ENCODE data around the gene EXT2. TPM values are rescaled to one million over a fixed set of nuclear protein-coding genes. Genes with fewer than 3 reads are reported as not detected.

The EXT2 gene
- total and polyA plus RNA-seq, 10 of the 15 experiments (the other 5 are each of a cell fraction or from before 2014, with no cell fraction given): 3.8 to 31.4 (median 17.9) TPM

GRCh38 chr11:44139565-44140330, 44.3 kb downstream of the EXT2 start:
- Histone ChIP-seq H4K20me1 (ENCODE audit: control insufficient read depth, insufficient read depth) (no peaks in the 10 kb centered on the region), H3K9me3 (replicated peaks; ENCODE audit: control insufficient read depth, insufficient read depth, low read length) (no peaks in the 10 kb centered on the region), H3K27me3 (replicated peaks in 1 of 2; ENCODE audit: control insufficient read depth in 2 of 2, insufficient read depth in 2 of 2, low read length in 1 of 2) (no peaks in the 10 kb centered on the region), H3K4me1 (ENCODE audit: control insufficient read depth, insufficient read depth, low read length) (no peaks in the 10 kb centered on the region), H3K79me2 (ENCODE audit: control insufficient read depth, insufficient read depth, low read length) (no peaks in the 10 kb centered on the region), H3K36me3 (ENCODE audit: control insufficient read depth in 2 of 2, insufficient read depth in 2 of 2, low read length in 1 of 2) (peaks cover 0 to 2% of the 10 kb centered on the region in 2 experiments; a peak in 2 of 4 replicates), H3K27ac (ENCODE audit: control insufficient read depth, insufficient read depth) (no peak overlapping the region), H3K4me3 (no peak overlapping the region), H2AFZ (ENCODE audit: control insufficient read depth, low read depth, low read length) (no peak overlapping the region), H3K9ac (ENCODE audit: control insufficient read depth, insufficient read depth, low read length) (no peak overlapping the region), H3K4me2 (ENCODE audit: control insufficient read depth, insufficient read depth) (no peak overlapping the region)
- 86% methylated on average over 13 of the region's 13 CpGs for WGBS (ENCODE audit: insufficient coverage, insufficient replicate concordance, low lambda C conversion rate, missing lambda C conversion rate)
- DNase-seq (ENCODE audit: low read depth, low spot score) (no peak), ATAC-seq (no peak), FAIRE-seq (no peak)
- intact Hi-C loops (cut with micrococcal nuclease; ENCODE audit: unreplicated experiment): no loop called here
- ChIA-PET CTCF (interaction anchor here (0.8 to 2.4 kb wide), 5 partner anchors 17 to 1256 kb away, joined by 3 to 9 read pairs (median 3); partner anchors contain the start of gene EXT2), POLR2A (interaction anchor here (0.7 to 0.8 kb wide), 2 partner anchors 21 to 25 kb away, joined by 3 read pairs; no protein-coding TSS in a partner anchor), SMC1A (ENCODE audit: uncharacterized antibody, unreplicated experiment) (interaction anchor here (0.6 to 1.1 kb wide), 6 partner anchors 21 to 1827 kb away, joined by 3 to 4 read pairs (median 3); no protein-coding TSS in a partner anchor), RAD21 (ENCODE audit: unreplicated experiment) (no interaction called here)
- TF ChIP-seq POLR2AphosphoS2 (IDR thresholded peaks at IDR 0.05; ENCODE audit: low read depth, low read length) (no peak), IRF4 (IDR thresholded peaks at IDR 0.05; ENCODE audit: low read depth, low read length) (no peak), TCF7 (IDR thresholded peaks at IDR 0.05; ENCODE audit: borderline replicate concordance) (no peak), HCFC1 (IDR thresholded peaks at IDR 0.05; ENCODE audit: low read length) (no peak), TCF3 (IDR thresholded peaks at IDR 0.05; ENCODE audit: borderline replicate concordance, insufficient read depth, low read depth, low read length) (no peak), EED (IDR thresholded peaks at IDR 0.05; ENCODE audit: low read depth) (no peak), SUZ12 (IDR thresholded peaks at IDR 0.05; ENCODE audit: unreplicated experiment) (no peak), YBX1 (IDR thresholded peaks at IDR 0.05) (no peak), CREB1 (IDR thresholded peaks at IDR 0.05; ENCODE audit: low read depth) (no peak), ZNF217 (IDR thresholded peaks at IDR 0.05) (no peak), RBBP5 (conservative IDR thresholded peaks at IDR 0.05) (no peak), FOXM1 (IDR thresholded peaks at IDR 0.05; ENCODE audit: low read depth, low read length) (no peak), MYB (IDR thresholded peaks at IDR 0.05; ENCODE audit: borderline replicate concordance, low read depth, low read length) (no peak)
- TF ChIP-seq, protein P1, sequence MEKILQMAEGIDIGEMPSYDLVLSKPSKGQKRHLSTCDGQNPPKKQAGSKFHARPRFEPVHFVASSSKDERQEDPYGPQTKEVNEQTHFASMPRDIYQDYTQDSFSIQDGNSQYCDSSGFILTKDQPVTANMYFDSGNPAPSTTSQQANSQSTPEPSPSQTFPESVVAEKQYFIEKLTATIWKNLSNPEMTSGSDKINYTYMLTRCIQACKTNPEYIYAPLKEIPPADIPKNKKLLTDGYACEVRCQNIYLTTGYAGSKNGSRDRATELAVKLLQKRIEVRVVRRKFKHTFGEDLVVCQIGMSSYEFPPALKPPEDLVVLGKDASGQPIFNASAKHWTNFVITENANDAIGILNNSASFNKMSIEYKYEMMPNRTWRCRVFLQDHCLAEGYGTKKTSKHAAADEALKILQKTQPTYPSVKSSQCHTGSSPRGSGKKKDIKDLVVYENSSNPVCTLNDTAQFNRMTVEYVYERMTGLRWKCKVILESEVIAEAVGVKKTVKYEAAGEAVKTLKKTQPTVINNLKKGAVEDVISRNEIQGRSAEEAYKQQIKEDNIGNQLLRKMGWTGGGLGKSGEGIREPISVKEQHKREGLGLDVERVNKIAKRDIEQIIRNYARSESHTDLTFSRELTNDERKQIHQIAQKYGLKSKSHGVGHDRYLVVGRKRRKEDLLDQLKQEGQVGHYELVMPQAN (conservative IDR thresholded peaks at IDR 0.05): no peak
- TF ChIP-seq, protein P2, sequence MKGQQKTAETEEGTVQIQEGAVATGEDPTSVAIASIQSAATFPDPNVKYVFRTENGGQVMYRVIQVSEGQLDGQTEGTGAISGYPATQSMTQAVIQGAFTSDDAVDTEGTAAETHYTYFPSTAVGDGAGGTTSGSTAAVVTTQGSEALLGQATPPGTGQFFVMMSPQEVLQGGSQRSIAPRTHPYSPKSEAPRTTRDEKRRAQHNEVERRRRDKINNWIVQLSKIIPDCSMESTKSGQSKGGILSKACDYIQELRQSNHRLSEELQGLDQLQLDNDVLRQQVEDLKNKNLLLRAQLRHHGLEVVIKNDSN (IDR thresholded peaks at IDR 0.05; ENCODE audit: borderline replicate concordance, extremely low read length, insufficient read depth, low read depth, low read length): no peak
- TF ChIP-seq, protein P3, sequence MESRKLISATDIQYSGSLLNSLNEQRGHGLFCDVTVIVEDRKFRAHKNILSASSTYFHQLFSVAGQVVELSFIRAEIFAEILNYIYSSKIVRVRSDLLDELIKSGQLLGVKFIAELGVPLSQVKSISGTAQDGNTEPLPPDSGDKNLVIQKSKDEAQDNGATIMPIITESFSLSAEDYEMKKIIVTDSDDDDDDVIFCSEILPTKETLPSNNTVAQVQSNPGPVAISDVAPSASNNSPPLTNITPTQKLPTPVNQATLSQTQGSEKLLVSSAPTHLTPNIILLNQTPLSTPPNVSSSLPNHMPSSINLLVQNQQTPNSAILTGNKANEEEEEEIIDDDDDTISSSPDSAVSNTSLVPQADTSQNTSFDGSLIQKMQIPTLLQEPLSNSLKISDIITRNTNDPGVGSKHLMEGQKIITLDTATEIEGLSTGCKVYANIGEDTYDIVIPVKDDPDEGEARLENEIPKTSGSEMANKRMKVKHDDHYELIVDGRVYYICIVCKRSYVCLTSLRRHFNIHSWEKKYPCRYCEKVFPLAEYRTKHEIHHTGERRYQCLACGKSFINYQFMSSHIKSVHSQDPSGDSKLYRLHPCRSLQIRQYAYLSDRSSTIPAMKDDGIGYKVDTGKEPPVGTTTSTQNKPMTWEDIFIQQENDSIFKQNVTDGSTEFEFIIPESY (IDR thresholded peaks at IDR 0.05): no peak
- in situ Hi-C loops (cut with MboI): no loop called here
- BruUV-seq (replicated peaks): no TSS peak

Measured in GM12878 (cell line).